GM19372 (cell line): Measurements from ENCODE around the gene TSPAN18.

Experiments used
- ATAC-seq: cut with Tn5 transposase; IDR thresholded peaks from one replicate; pipeline ENCODE4 v1.9.1; 2021; ENCODE audit warnings: mild to moderate bottlenecking, low read depth, moderate library complexity; ENCODE audit not compliant: unreplicated experiment

TSPAN18 gene

GRCh38 chr11:44879432-44879831 lies 152.7 kb downstream of the TSPAN18 start:
- no peak for ATAC-seq

GRCh38 chr11:44880511-44880910 lies 153.7 kb downstream of the TSPAN18 start:
- no peak for ATAC-seq

GRCh38 chr11:44880953-44881352 lies 154.2 kb downstream of the TSPAN18 start:
- ATAC-seq: no peak

- ATAC-seq: no peak
These were observed 156.5 kb downstream of the TSPAN18 start for GRCh38 chr11:44883277-44883676.

GRCh38 chr11:44884056-44884455 lies 157.3 kb downstream of the TSPAN18 start:
- no peak for ATAC-seq

GRCh38 chr11:44885065-44885810 lies 158.5 kb downstream of the TSPAN18 start:
- ATAC-seq: no peak

GRCh38 chr11:44885919-44886789 lies 159.4 kb downstream of the TSPAN18 start:
- ATAC-seq: no peak

GRCh38 chr11:44886790-44887140 lies 160.0 kb downstream of the TSPAN18 start:
- ATAC-seq: no peak

- ATAC-seq: no peak
These were observed 160.9 kb downstream of the TSPAN18 start for GRCh38 chr11:44887636-44888035.

GRCh38 chr11:44889266-44889665 lies 162.5 kb downstream of the TSPAN18 start:
- no peak for ATAC-seq

- ATAC-seq: no peak
These were observed 166.1 kb downstream of the TSPAN18 start for GRCh38 chr11:44892843-44893242.

GRCh38 chr11:44893308-44893822 lies 166.6 kb downstream of the TSPAN18 start:
- ATAC-seq: no peak

GRCh38 chr11:44893846-44894617 lies 167.3 kb downstream of the TSPAN18 start:
- ATAC-seq: no peak

GRCh38 chr11:44899959-44900358 lies 173.2 kb downstream of the TSPAN18 start:
- no peak for ATAC-seq

GRCh38 chr11:44901120-44901633 lies 174.4 kb downstream of the TSPAN18 start:
- ATAC-seq: no peak

- no peak for ATAC-seq
These were observed 175.0 kb downstream of the TSPAN18 start for GRCh38 chr11:44901786-44902185.

GRCh38 chr11:44903035-44903434 lies 176.3 kb downstream of the TSPAN18 start:
- no peak for ATAC-seq

- no peak for ATAC-seq
These were observed 176.8 kb downstream of the TSPAN18 start for GRCh38 chr11:44903518-44903917.

GRCh38 chr11:44904261-44905020 lies 177.7 kb downstream of the TSPAN18 start:
- ATAC-seq: no peak
